Nephron (organoid): Measurements from ENCODE around the gene CENPP.
A peak's percentile ranks its signal among the peaks of the same experiment; 100 is the strongest.

Experiments used
- H3K27ac Mint-ChIP-seq, 3 experiments: 2 replicates each; pipeline ENCODE4 v1.8.0; 2020; ENCODE audit warnings: mixed read lengths in 3 of 3, mild to moderate bottlenecking in 2 of 3, moderate library complexity in 1 of 3
- H3K27me3 Mint-ChIP-seq: 2 replicates; pipeline ENCODE4 v1.8.0; 2021; ENCODE audit warnings: low read depth, mild to moderate bottlenecking, moderate library complexity, mixed read lengths
- H3K36me3 Mint-ChIP-seq: 2 replicates; pipeline ENCODE4 v1.8.0; 2020; ENCODE audit warnings: low read depth, mixed read lengths
- H3K4me1 Mint-ChIP-seq: 2 replicates; pipeline ENCODE4 v1.8.0; 2020; ENCODE audit warnings: mixed read lengths
- H3K4me3 Mint-ChIP-seq, 3 experiments: 2 replicates each; pipeline ENCODE4 v1.8.0; 2020; ENCODE audit warnings: mild to moderate bottlenecking in 3 of 3, mixed read lengths in 3 of 3, moderate library complexity in 2 of 3
- H3K9me3 Mint-ChIP-seq: 2 replicates; pipeline ENCODE4 v1.8.0; 2020; ENCODE audit warnings: mixed read lengths
- TF ChIP-seq, protein P1 (sequence below), 3 experiments: fragments of 200-600 bp; sonication (generic); IDR thresholded peaks; one replicate each; pipeline ENCODE4 v1.5.0; 2021; ENCODE audit warnings: antibody characterized with exemption in 3 of 3; ENCODE audit not compliant: unreplicated experiment in 3 of 3

The CENPP gene

DNA sequence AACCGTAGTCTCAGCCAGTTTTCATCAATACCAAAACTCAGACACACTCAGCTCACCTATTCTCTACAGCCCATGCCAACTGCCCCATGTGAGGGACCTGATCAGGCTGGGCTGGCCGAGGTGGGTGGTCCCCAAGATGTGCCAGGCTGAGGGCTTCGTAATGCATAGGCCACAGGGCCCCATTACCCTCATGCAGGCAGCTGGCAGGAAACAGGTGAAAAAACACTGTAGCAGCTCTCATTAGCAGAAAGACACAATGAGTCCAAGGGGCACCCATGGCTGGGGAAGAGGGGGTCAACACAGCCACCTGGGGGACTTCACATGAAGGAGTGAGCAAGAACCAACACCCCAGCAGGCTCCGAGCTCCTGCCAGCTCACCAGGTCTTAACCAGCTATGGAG is 336.0 kb downstream of the CENPP start:
- Mint-ChIP-seq H3K9me3 (no peaks in the 10 kb centered on the region), H3K4me1 (peaks cover 12% of the 10 kb centered on the region), H3K27me3 (no peaks in the 10 kb centered on the region)

DNA sequence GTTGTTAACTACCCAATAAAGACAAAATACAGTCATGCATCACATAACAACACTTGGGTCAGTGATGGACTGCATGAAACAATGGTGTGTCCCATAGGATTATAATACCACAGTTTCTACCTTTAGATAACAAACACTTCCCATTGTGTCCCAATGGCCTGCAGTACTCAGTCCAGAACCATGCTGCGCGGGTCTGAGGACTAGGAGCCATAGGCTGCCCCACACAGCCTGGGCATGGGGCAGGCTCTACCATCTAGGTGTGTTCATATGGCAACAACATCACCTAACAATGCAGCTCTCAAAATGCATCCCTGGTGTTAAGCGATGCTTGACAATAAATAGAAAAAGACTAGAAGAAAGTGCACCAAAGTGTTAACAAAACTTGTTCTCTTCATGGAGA is 337.4 kb downstream of the CENPP start:
- Mint-ChIP-seq H3K36me3 (no peaks in the 10 kb centered on the region), H3K9me3 (no peaks in the 10 kb centered on the region), H3K4me1 (peaks cover 12% of the 10 kb centered on the region), H3K27me3 (no peaks in the 10 kb centered on the region), H3K27ac (no peak overlapping the region), H3K4me3 (no peak overlapping the region)
- TF ChIP-seq, protein P1, sequence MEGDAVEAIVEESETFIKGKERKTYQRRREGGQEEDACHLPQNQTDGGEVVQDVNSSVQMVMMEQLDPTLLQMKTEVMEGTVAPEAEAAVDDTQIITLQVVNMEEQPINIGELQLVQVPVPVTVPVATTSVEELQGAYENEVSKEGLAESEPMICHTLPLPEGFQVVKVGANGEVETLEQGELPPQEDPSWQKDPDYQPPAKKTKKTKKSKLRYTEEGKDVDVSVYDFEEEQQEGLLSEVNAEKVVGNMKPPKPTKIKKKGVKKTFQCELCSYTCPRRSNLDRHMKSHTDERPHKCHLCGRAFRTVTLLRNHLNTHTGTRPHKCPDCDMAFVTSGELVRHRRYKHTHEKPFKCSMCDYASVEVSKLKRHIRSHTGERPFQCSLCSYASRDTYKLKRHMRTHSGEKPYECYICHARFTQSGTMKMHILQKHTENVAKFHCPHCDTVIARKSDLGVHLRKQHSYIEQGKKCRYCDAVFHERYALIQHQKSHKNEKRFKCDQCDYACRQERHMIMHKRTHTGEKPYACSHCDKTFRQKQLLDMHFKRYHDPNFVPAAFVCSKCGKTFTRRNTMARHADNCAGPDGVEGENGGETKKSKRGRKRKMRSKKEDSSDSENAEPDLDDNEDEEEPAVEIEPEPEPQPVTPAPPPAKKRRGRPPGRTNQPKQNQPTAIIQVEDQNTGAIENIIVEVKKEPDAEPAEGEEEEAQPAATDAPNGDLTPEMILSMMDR (IDR thresholded peaks at IDR 0.05; ENCODE audit: unreplicated experiment in 3 of 3): no peak

More for the DNA sequence above, 336.0 kb downstream of the CENPP start:
- Mint-ChIP-seq H3K4me3 (no peak overlapping the region), H3K36me3 (no peaks in the 10 kb centered on the region), H3K27ac (no peak overlapping the region)
- TF ChIP-seq, protein P1 (IDR thresholded peaks at IDR 0.05; ENCODE audit: unreplicated experiment in 3 of 3): no peak

DNA sequence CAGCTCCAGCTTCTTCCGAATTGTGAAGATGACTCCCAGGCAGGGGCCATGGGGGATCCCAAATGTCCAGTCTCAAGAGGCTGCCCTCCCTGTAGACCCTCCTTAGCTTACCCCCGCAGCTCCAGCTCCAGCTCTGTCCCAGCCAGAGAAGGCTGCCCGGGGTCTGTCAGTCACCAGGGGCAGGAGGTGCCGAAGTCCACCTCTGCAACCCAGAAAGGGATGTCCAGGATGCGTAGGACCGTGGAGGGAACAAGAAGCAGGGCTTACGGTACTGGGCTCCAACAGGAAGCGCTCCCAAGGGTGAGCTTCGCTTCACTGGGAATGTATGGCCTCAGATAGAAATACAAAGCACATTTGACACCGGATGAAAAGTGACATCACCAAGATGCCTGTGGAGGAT is 338.2 kb downstream of the CENPP start:
- no peaks in the 10 kb centered on the region for H3K27me3 Mint-ChIP-seq
- H3K27ac Mint-ChIP-seq: no peak overlapping the region
- H3K4me3 Mint-ChIP-seq: no peak overlapping the region
- TF ChIP-seq, protein P1 (IDR thresholded peaks at IDR 0.05; ENCODE audit: unreplicated experiment in 3 of 3): no peak
- no peaks in the 10 kb centered on the region for H3K36me3 Mint-ChIP-seq
- H3K9me3 Mint-ChIP-seq: no peaks in the 10 kb centered on the region
- peaks cover 19% of the 10 kb centered on the region for H3K4me1 Mint-ChIP-seq

DNA sequence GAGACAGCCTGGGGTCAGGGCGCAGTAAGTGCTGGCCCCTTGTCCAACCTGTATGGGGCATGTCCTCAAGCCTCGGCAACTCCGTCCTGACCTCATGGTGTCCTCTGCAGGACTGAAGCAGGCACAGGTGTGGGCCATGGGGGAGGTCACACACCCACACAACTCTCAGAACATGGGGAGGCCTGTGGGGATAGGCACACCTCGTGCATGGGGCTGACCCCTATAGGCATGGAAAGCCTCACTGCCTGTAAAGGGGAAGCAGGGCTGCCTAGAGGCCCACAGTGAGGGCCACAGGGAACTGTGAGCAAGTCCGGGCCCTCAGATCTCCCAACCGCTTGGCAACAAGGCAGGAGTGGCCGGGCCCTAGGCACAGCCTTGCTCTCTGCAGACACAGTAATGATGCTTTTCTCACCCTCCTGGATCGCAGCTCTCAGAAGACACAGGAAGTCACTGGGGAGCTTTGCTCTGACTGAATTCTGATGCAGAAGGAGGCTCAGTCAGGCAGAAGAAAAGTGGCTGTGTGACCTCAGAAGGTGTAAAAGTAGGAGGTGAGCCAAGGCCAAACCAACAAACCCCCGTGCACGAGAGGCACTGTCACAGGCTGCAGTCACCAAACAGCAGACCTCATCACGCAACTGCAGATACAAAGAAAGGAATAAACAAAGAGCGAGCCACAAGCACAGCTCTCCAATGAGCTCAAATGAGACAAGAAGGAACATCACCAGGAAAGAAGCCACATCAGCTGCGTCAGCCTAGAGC is 338.8 kb downstream of the CENPP start:
- TF ChIP-seq, protein P1 (IDR thresholded peaks at IDR 0.05; ENCODE audit: unreplicated experiment in 3 of 3): no peak
- Mint-ChIP-seq H3K9me3 (no peaks in the 10 kb centered on the region), H3K4me3 (peak overlapping the region in 1 of 3 experiments; percentile 1), H3K36me3 (no peaks in the 10 kb centered on the region), H3K27ac (peak overlapping the region in 1 of 3 experiments; percentile 64), H3K27me3 (no peaks in the 10 kb centered on the region), H3K4me1 (peaks cover 23% of the 10 kb centered on the region)

DNA sequence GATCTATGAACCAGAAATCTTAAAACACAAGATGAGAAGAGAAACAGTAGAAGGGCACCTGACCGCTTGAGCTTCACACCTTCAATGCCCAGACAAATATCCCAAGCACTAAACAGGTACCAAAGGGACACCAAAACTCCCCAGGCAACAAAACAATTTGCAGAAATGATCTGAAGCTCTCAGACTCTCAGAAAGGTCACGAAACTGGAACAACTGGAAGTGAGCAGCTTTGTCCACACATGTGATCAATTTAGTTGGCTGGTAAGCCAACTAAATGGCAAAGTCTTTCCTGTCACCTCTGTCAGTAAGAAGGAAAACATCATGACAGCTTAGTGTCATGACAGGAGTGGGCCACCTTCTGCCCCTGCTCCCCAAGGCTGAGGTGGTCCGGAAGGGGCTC is 340.1 kb downstream of the CENPP start:
- no peaks in the 10 kb centered on the region for H3K36me3 Mint-ChIP-seq
- H3K27ac Mint-ChIP-seq: no peak overlapping the region
- TF ChIP-seq, protein P1 (IDR thresholded peaks at IDR 0.05; ENCODE audit: unreplicated experiment in 3 of 3): no peak
- no peaks in the 10 kb centered on the region for H3K9me3 Mint-ChIP-seq
- H3K4me3 Mint-ChIP-seq: peak overlapping the region in 2 of 3 experiments; percentile 41 to 54
- no peaks in the 10 kb centered on the region for H3K27me3 Mint-ChIP-seq
- peaks cover 18% of the 10 kb centered on the region for H3K4me1 Mint-ChIP-seq

DNA sequence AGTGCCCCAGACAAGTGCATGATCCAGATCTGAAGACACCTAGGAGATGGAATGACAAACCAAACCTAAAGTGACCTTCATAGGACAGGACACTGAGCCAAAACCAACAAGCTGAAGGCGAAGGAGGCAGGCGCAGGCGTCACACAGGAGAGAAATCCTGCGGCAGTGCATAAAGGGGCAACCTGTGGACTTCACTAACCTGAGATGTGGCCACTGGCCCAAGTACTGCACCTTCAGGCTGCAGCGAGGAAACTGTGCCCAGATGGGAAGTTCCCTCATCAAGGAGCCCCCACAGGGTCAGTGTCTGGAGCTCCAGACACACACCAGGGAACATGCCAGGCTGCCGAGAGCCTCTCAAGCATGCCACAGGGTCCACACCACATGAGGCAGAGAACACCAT is 340.5 kb downstream of the CENPP start:
- H3K9me3 Mint-ChIP-seq: no peaks in the 10 kb centered on the region
- no peak overlapping the region for H3K27ac Mint-ChIP-seq

More for the DNA sequence above, 340.5 kb downstream of the CENPP start:
- Mint-ChIP-seq H3K4me1 (peaks cover 18% of the 10 kb centered on the region), H3K27me3 (no peaks in the 10 kb centered on the region), H3K36me3 (no peaks in the 10 kb centered on the region), H3K4me3 (peak overlapping the region in 2 of 3 experiments; percentile 41 to 42)
- TF ChIP-seq, protein P1 (IDR thresholded peaks at IDR 0.05; ENCODE audit: unreplicated experiment in 3 of 3): no peak
